Measurements from ENCODE around the gene OR5K2. TPM values are rescaled to one million over a fixed set of nuclear protein-coding genes. Genes with fewer than 3 reads are reported as not detected.

Gene OR5K2
- total and polyA plus RNA-seq, 10 of the 15 experiments (the other 5 are each of a cell fraction or from before 2014, with no cell fraction given), result 0.12 TPM; not detected in 9

- peak; percentile 38; the same call in 1 of the 2 replicates for TF ChIP-seq ZBTB11 (CRISPR knock-in tag; IDR thresholded peaks at IDR 0.05)
- no peak for TF ChIP-seq SUZ12 (IDR thresholded peaks at IDR 0.05; ENCODE audit: unreplicated experiment)
- TF ChIP-seq HCFC1 (IDR thresholded peaks at IDR 0.05; ENCODE audit: low read length), result peak; percentile 93
Measured at GRCh38 chr3:98522544-98523281, 25.2 kb downstream of the OR5K2 start, which contains the start of gene CLDND1 (continued).

- DNase-seq (ENCODE audit: low read depth, low spot score) (no peak), FAIRE-seq (no peak), ATAC-seq (peak; percentile 6)
- H3K4me1 ChIP-seq (ENCODE audit: control insufficient read depth, insufficient read depth, low read length), result peaks cover 16% of the 10 kb centered on the region; the same call in 1 of the 2 replicates
- no peak overlapping the region for H2AFZ ChIP-seq (ENCODE audit: control insufficient read depth, low read depth, low read length)
- ChIA-PET CTCF (interaction anchor here (1.0 to 2.6 kb wide), 4 partner anchors 10 to 64 kb away, joined by 3 to 11 read pairs (median 6); no protein-coding TSS in a partner anchor), RAD21 (ENCODE audit: unreplicated experiment) (interaction anchor here (0.8 to 2.0 kb wide), 7 partner anchors 11 to 47 kb away, joined by 3 to 14 read pairs (median 4); no protein-coding TSS in a partner anchor), POLR2A (interaction anchor here (0.6 to 1.5 kb wide), 5 partner anchors 10 to 37 kb away, joined by 3 to 9 read pairs (median 3); no protein-coding TSS in a partner anchor), SMC1A (ENCODE audit: uncharacterized antibody, unreplicated experiment) (interaction anchor here (0.5 to 5.7 kb wide), 9 partner anchors 11 to 187 kb away, joined by 3 to 37 read pairs (median 7); partner anchors contain the start of gene CPOX)
- no peaks in the 10 kb centered on the region for H3K27me3 ChIP-seq (replicated peaks in 1 of 2; ENCODE audit: control insufficient read depth in 2 of 2, insufficient read depth in 2 of 2, low read length in 1 of 2)
- H3K4me3 ChIP-seq, result peak overlapping the region; percentile 58
- intact Hi-C loops (cut with micrococcal nuclease; ENCODE audit: unreplicated experiment) (loop anchor here (2.0 kb wide), 1 partner anchor 487 kb away; no protein-coding TSS in a partner anchor), in situ Hi-C loops (cut with MboI) (loop anchor here (5.0 kb wide), 1 partner anchor 37 kb away; no protein-coding TSS in a partner anchor)
- H3K4me2 ChIP-seq (ENCODE audit: control insufficient read depth, insufficient read depth), result peak overlapping the region; percentile 72
- H3K79me2 ChIP-seq (ENCODE audit: control insufficient read depth, insufficient read depth, low read length), result peaks cover 98% of the 10 kb centered on the region
- peaks cover 0 to 11% of the 10 kb centered on the region in 2 experiments; a peak in 1 of 4 replicates for H3K36me3 ChIP-seq (ENCODE audit: control insufficient read depth in 2 of 2, insufficient read depth in 2 of 2, low read length in 1 of 2)
- H3K9me3 ChIP-seq (replicated peaks; ENCODE audit: control insufficient read depth, insufficient read depth, low read length), result no peaks in the 10 kb centered on the region
- no TSS peak for BruUV-seq (replicated peaks)
- H4K20me1 ChIP-seq (ENCODE audit: control insufficient read depth, insufficient read depth), result no peaks in the 10 kb centered on the region
- peak overlapping the region; percentile 3; the same call in 1 of the 2 replicates for H3K9ac ChIP-seq (ENCODE audit: control insufficient read depth, insufficient read depth, low read length)
- WGBS (ENCODE audit: insufficient coverage, insufficient replicate concordance, low lambda C conversion rate, missing lambda C conversion rate), result 33% methylated on average over 6 of the region's 6 CpGs
- H3K27ac ChIP-seq (ENCODE audit: control insufficient read depth, insufficient read depth), result peak overlapping the region; percentile 97
- no peak for TF ChIP-seq STAT1 (conservative IDR thresholded peaks at IDR 0.05)
- peak; percentile 71 to 81 for TF ChIP-seq IKZF2 (IDR thresholded peaks at IDR 0.05)
- no peak for TF ChIP-seq HDAC6 (IDR thresholded peaks at IDR 0.05; ENCODE audit: unreplicated experiment)
- peak; percentile 39; the same call in 1 of the 2 replicates for TF ChIP-seq NR2F1 (conservative IDR thresholded peaks at IDR 0.05)
- peak; percentile 95 for TF ChIP-seq RELB (IDR thresholded peaks at IDR 0.05; ENCODE audit: low read depth)
- TF ChIP-seq MEF2B (IDR thresholded peaks at IDR 0.05; ENCODE audit: partially characterized antibody, poor library complexity, severe bottlenecking), result peak; percentile 59
- 0 out of 2 replicates have a peak, but pooled peaks have one; percentile 20 for TF ChIP-seq ATF7 (IDR thresholded peaks at IDR 0.05; ENCODE audit: low read depth)
- peak; percentile 66; the same call in 1 of the 2 replicates for TF ChIP-seq POLR2A (IDR thresholded peaks at IDR 0.05; ENCODE audit: low read depth, low read length)
- TF ChIP-seq E2F8 (IDR thresholded peaks at IDR 0.05; ENCODE audit: low read depth, partially characterized antibody), result no peak
- TF ChIP-seq BACH1 (IDR thresholded peaks at IDR 0.05; ENCODE audit: borderline replicate concordance), result peak; percentile 97
Measured at GRCh38 chr3:98525494-98525893, 28.0 kb downstream of the OR5K2 start.

All from GM12878 (cell line).